NCI-H2196 treated with DMSO at 0.1 percent for 48 hours (cell line): ENCODE data around the gene RIPOR2.
A peak's percentile ranks its signal among the peaks of the same experiment; 100 is the strongest.
"Not testable (repeated sequence)": the region's sequence is repeated elsewhere in the genome, so short reads cannot be mapped to it uniquely, and the experiment has no call there.

Experiments
- DNase-seq: peaks from one replicate; lab custom pipeline; 2025; ENCODE audit not compliant: unreplicated experiment; lab: John Stamatoyannopoulos, UW

The RIPOR2 gene

DNA sequence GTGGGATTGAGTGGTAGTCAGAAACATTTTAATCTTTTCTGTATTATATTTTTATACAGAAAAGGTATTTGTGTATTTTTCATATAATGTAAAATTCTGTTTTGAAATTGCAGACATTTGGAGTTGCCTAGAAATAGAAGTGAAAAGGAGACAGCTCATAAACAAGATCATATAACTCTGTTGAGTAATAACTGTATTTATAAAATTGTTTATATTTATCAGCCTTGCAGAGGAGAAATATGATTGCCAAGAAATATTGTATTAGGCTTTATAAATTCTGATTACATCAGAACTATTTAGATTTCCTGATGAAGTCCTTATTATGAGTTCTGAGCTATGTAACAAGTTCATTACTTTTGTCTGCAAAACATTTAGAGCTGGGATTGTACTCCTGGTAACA is 55.3 kb downstream of the RIPOR2 start:
- DNase-seq, result no peak

- no peak for DNase-seq
Measured at GRCh38 chr6:24879351-24879750, 56.4 kb downstream of the RIPOR2 start.

GRCh38 chr6:24877747-24878146 is 58.0 kb downstream of the RIPOR2 start:
- DNase-seq, result not testable (repeated sequence)

GRCh38 chr6:24876499-24877465 is 59.0 kb downstream of the RIPOR2 start:
- DNase-seq, result no peak

- DNase-seq, result no peak
Measured at GRCh38 chr6:24875534-24875901, 60.2 kb downstream of the RIPOR2 start.

- no peak for DNase-seq
Measured at GRCh38 chr6:24874776-24875533, 60.8 kb downstream of the RIPOR2 start.

DNA sequence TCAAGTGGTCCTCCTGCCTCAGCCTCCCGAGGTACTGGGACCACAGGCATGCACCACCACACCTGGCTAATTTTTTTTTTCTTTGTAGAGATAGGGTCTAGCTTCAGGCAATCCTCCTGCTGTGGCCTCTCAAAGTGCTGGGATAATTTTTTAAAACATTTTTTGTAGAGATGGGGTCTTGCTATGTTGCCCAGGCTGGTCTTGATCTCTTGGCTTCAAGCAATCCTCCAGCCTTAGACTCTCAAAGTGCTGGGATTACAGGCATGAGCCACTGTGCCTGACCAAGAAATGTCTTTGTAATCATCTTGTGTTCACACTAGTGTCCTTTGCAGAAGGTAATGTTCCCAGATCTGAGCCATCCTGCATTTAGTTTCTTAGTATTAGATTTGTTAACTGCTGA is 61.6 kb downstream of the RIPOR2 start:
- no peak for DNase-seq

DNA sequence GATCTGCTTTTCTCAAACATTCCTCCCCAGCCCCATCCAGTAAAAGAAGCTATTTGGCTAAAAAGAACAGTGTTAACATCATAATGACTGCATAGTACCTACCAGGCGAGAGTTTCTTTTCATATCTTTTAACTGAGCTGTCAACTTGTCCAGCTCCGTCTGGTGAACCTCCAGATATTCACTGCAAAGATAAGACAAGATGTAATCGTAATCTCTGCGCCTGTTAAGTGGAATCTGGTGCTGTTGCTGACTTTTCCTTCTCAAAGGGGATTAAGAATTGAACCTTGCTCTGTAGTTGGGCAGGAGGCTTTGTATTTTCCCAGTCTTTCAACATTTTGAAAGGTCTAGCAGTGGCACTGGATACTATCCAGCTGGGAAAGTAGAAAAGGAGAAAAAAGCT is 63.0 kb downstream of the RIPOR2 start:
- DNase-seq, result no peak

DNA sequence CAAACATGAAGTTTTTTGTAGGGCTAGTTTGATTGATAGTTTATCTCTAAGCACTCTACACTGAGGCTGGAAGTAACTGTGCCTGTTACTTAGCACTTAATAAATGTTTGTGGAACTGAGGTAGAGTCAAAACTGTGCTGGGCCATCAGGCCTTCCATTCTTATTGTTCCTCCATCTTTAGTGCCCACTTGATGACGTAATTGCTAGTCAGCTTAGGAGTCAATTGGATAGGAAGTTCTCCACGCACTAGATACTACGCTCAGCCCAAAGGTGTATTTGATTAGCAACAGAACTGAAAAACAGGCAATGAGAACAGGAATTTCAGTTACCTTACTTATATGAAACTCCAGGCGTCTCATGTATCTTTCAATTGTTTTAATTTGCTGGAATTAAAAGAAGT is 67.0 kb downstream of the RIPOR2 start:
- no peak for DNase-seq

- no peak for DNase-seq
Measured at GRCh38 chr6:24867104-24867703, 68.6 kb downstream of the RIPOR2 start.

DNA sequence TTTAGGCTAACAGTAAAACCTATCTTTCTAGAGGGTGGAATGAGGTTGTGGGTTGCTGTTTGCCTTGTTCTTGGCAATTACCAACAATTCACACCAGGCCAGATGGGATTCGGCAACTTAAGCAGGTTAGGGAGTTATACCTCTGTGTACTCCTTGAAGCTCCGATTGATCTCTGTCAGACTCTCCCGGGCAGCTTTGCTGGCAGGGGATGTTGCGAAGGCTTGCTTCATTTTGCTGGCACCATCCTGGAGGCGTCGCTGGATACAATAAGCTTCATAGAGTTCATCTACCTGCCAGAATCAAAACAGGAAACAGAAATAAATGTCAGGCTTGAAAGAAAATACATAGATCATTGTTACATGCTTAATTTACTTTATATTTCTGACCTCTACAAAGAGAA is 70.6 kb downstream of the RIPOR2 start:
- no peak for DNase-seq

- no peak for DNase-seq
Measured at GRCh38 chr6:24864343-24864742, 71.4 kb downstream of the RIPOR2 start.

DNA sequence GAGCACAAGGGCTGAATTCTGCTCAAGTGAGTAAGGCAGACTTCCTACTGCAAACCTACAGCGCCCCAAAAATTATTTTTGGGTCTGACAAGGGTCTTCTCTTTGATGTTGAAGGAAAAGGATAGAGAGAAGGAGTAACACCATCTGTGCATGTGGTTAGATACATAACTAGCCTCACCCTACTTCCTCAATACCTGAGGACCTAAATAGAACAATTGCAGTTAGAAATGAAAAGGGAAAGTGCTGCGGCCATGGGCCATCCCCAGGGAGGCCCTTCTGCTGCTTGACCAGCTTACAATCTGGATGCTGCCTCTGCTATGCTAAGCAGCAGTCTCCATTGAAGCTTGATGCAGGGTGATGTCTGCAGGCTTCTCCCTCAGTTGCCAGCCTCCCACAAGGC is 73.8 kb downstream of the RIPOR2 start:
- no peak for DNase-seq

DNA sequence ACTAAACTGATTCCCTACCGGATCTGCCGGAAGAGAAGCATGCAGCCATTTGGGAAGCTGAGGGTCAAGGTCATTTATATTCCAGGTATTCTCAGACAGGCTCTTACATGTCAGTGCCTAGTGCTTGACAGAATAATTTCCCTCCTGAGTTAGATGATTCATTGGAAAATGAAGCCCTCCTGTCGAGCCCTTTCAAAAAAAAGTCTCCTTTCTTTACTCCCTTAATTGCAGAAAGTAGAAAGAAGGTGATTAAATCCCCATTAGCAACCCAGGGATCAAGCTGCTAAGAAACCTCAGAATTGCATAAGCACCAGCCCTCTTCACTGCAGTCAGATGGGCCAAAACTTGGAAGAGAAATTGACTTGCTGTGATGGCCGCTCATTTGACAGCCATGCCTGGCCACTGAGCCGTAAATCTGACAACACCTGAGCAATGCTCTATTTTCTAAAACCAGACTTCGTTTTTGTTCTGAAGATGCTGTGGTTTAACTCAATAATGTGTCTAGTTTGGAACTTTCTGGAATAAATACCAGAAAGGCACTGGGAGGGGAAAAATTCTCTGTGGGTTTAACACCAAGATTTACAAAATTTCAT is 76.1 kb downstream of the RIPOR2 start:
- no peak for DNase-seq

DNA sequence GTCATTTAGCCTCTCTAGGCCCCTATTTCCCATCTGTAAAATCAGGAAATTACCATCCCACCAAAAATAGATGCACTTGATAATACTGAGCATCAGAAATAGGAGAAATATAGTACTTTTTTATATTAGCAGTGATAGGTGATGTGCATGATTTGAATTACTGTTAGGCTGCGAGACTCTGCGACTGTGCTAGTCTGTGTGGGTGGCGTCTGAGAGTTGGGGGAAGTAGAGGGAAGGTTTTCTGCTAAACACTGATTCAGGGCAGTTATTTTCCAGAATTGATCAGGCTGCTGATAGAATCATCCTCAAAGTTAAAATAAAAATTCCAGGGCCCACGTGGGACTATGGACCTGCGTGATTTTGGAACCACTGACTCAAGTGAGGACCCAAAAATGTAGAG is 76.6 kb downstream of the RIPOR2 start:
- no peak for DNase-seq

DNA sequence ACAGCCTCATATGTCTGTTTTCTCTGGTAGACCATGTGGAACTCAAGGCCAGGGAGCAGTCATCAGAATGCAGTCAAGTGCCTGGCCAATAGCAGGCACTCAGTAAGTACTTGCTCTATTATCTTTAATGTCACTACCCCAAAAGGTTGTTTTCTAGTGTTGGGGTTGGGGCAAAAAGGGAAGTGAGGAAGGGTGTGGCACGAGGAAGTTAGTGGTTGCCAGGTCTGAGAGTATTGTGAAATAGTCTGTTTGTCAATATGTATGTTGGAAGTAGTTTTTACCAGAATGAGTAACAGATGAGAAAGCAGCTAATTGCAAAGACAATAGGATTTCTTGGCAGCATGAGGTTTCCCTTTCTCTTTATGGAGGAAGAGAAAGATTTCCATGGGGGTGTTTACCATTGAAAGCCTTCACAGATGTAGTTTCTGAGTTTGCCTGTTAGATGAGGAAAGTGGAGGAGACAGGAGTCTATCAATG is 77.5 kb downstream of the RIPOR2 start:
- no peak for DNase-seq

DNA sequence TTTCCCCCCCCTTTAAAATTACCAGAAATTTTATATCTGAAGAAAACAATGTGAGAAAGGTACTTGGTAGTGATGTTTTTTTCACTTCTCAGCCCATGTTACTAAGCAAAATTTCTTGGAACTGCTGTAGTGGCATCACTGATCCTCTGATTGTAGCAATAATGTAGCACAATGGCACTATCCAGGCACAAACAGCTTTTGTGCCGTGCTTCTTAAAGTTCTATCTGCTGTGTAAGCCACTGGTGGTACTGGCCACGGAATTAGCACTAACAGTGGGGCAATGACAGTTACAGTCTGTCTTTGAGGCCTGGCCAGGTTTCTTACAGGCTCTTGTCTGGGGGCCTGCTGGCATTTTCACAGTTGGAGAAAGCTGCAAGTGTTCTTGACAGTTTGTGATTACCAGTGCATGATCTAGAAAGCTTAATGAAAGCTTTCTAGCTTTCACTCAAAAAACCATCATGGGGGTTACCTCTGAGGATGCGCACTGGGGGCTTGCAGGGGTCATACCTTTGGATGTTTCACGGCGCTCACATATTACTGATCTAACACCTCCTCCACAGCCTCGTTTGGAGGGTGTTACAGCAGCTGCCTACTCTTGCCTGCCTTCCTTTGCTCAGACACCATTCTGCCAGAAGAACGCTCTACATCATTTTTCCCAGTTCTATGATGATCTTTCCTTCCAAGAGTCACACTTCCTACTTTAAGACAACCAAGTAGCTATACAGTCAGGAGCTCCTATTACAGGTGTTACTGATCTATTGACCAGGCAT is 78.7 kb downstream of the RIPOR2 start:
- DNase-seq, result no peak

DNA sequence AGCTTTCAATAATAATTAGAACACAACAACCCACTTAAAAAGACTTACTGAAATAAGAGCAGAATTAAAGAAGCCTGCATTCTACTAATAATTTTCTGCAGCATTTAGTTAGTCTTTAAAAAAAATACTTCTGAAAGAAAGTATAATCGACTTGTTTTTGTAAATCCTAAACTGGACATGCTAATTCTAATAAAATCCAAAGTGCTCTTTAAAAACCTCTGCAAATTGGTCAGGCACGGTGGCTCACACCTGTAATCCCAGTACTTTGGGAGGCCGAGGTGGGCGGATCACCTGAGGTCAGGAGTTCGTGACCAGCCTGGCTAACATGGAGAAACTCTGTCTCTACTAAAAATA is 79.5 kb downstream of the RIPOR2 start:
- no peak for DNase-seq

- peak; percentile 50 for DNase-seq
Measured at GRCh38 chr6:24855395-24856245, 80.1 kb downstream of the RIPOR2 start.
